ENCODE data around the gene CCDC106. TPM values are rescaled to one million over a fixed set of nuclear protein-coding genes. Genes with fewer than 3 reads are reported as not detected.

The CCDC106 gene
- total and polyA plus RNA-seq, 2 of the 4 experiments (the other 2 are of a cell fraction) = 2.3 to 13.6 TPM

DNA sequence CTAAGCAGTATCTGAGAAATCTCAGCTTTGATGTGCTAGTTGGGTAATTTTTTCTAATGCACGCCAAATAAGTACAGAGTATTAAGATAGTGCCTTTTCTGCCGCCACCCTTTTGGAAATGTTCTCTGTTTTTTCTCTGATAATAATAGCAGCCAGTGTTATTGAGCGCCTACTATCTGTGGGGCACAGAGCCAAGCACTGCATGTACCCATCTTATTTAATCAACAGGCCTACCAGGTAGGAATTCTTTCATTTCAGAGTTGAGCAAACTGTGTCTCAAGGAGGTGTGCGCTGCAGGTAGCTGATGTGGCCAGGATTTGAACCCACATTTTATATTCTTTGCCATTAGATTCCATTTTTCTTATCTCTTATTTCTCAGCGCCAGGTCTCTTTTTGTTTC lies 28.4 kb downstream of the CCDC106 start:
- in situ Hi-C loops (cut with MboI; ENCODE audit: low sequenced_read_pairs) = loop anchor here (25.0 kb wide), 1 partner anchor 461 kb away; the partner anchor contains the start of gene ZNF444
- no peak overlapping the region for H4K8ac ChIP-seq (ENCODE audit: low read depth in 2 of 2, low read length in 2 of 2)

More for the DNA sequence above, 28.4 kb downstream of the CCDC106 start:
- peaks cover 13 to 64% of the 10 kb centered on the region in 2 experiments for H3K79me1 ChIP-seq (ENCODE audit: low read depth in 1 of 2, low read length in 2 of 2)
- H3K23ac ChIP-seq (ENCODE audit: low read depth, low read length) = no peak overlapping the region
- no peak overlapping the region for H3K14ac ChIP-seq (replicated peaks; ENCODE audit: low read depth, low read length)
- peaks cover 10% of the 10 kb centered on the region for H3K4me1 ChIP-seq (ENCODE audit: control insufficient read depth, insufficient read depth, low read length)
- H3K36me3 ChIP-seq (ENCODE audit: control insufficient read depth, insufficient read depth, low read length) = peaks cover 37% of the 10 kb centered on the region
- H2BK120ac ChIP-seq (ENCODE audit: low read depth, low read length) = no peak overlapping the region
- no peak overlapping the region for H3K18ac ChIP-seq (ENCODE audit: low read depth, low read length)
- H2BK20ac ChIP-seq (ENCODE audit: low read depth, low read length) = no peak overlapping the region
- TF ChIP-seq POLR2A (IDR thresholded peaks at IDR 0.05; ENCODE audit: low read depth, low read length) = no peak
- TF ChIP-seq, protein P1, sequence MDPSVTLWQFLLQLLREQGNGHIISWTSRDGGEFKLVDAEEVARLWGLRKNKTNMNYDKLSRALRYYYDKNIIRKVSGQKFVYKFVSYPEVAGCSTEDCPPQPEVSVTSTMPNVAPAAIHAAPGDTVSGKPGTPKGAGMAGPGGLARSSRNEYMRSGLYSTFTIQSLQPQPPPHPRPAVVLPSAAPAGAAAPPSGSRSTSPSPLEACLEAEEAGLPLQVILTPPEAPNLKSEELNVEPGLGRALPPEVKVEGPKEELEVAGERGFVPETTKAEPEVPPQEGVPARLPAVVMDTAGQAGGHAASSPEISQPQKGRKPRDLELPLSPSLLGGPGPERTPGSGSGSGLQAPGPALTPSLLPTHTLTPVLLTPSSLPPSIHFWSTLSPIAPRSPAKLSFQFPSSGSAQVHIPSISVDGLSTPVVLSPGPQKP (IDR thresholded peaks at IDR 0.05; ENCODE audit: borderline replicate concordance, low read depth, low read length) = no peak
- TF ChIP-seq, protein P2, sequence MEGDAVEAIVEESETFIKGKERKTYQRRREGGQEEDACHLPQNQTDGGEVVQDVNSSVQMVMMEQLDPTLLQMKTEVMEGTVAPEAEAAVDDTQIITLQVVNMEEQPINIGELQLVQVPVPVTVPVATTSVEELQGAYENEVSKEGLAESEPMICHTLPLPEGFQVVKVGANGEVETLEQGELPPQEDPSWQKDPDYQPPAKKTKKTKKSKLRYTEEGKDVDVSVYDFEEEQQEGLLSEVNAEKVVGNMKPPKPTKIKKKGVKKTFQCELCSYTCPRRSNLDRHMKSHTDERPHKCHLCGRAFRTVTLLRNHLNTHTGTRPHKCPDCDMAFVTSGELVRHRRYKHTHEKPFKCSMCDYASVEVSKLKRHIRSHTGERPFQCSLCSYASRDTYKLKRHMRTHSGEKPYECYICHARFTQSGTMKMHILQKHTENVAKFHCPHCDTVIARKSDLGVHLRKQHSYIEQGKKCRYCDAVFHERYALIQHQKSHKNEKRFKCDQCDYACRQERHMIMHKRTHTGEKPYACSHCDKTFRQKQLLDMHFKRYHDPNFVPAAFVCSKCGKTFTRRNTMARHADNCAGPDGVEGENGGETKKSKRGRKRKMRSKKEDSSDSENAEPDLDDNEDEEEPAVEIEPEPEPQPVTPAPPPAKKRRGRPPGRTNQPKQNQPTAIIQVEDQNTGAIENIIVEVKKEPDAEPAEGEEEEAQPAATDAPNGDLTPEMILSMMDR (conservative IDR thresholded peaks at IDR 0.05; ENCODE audit: low read depth, low read length) = peak; percentile 19; the same call in 1 of the 2 replicates
- TF ChIP-seq, protein P3, sequence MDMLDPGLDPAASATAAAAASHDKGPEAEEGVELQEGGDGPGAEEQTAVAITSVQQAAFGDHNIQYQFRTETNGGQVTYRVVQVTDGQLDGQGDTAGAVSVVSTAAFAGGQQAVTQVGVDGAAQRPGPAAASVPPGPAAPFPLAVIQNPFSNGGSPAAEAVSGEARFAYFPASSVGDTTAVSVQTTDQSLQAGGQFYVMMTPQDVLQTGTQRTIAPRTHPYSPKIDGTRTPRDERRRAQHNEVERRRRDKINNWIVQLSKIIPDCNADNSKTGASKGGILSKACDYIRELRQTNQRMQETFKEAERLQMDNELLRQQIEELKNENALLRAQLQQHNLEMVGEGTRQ (IDR thresholded peaks at IDR 0.05; ENCODE audit: low read depth, low read length) = no peak
- no peak for TF ChIP-seq BHLHE40 (IDR thresholded peaks at IDR 0.05; ENCODE audit: low read depth, low read length)
- no peak for TF ChIP-seq CEBPB (IDR thresholded peaks at IDR 0.05; ENCODE audit: low read depth, low read length)
- TF ChIP-seq NFE2L2 (IDR thresholded peaks at IDR 0.05; ENCODE audit: low read depth, low read length) = no peak
- no peak overlapping the region for H3K56ac ChIP-seq (ENCODE audit: extremely low read depth, insufficient read depth, low read length)
- dilution Hi-C loops (cut with HindIII; ENCODE audit: low sequenced_read_pairs, unreplicated experiment) (no loop called here), intact Hi-C loops (cut with micrococcal nuclease) (no loop called here)
- no peak overlapping the region for H2AK5ac ChIP-seq (ENCODE audit: low read depth, low read length)
- peaks cover 63% of the 10 kb centered on the region for H4K20me1 ChIP-seq (ENCODE audit: insufficient read depth, low read length)
- ATAC-seq (ENCODE audit: low read depth) (no peak), DNase-seq (peak; percentile 13)
- peak overlapping the region; percentile 34 for H3K9ac ChIP-seq (ENCODE audit: low read depth, low read length)
- BruUV-seq (replicated peaks) = no TSS peak
- H3K27me3 ChIP-seq (ENCODE audit: control insufficient read depth, insufficient read depth, low read length) = no peaks in the 10 kb centered on the region
- no peak overlapping the region for H2AK9ac ChIP-seq (replicated peaks; ENCODE audit: low read depth, low read length, poor library complexity)
- H3K27ac ChIP-seq (ENCODE audit: insufficient read depth, low read length) = no peak overlapping the region
- no peak overlapping the region for H4K5ac ChIP-seq (ENCODE audit: low read depth, low read length)
- no peaks in the 10 kb centered on the region for H3K9me3 ChIP-seq (ENCODE audit: control insufficient read depth, insufficient read depth, low read length)
- H3K4me3 ChIP-seq (ENCODE audit: insufficient read depth, low read depth, low read length) = 0 out of 2 replicates have a peak overlapping the region, but pooled peaks have one; percentile 4
- ChIA-PET POLR2A (ENCODE audit: unreplicated experiment) (no interaction called here), CTCF (no interaction called here)
- peaks cover 3% of the 10 kb centered on the region; the same call in 1 of the 2 replicates for H3K9me1 ChIP-seq (ENCODE audit: insufficient read depth, low read length)
- WGBS, 2 experiments (ENCODE audit: extremely low coverage in 2 of 2, insufficient read length in 1 of 2) = 81% methylated on average over 2 of the region's 5 CpGs; no CpG with 5 or more reads in 1 of the 2 experiments
- no peak overlapping the region for H4K91ac ChIP-seq (ENCODE audit: insufficient read depth, low read depth, low read length)
- no peak overlapping the region for H2BK15ac ChIP-seq (ENCODE audit: low read depth, low read length)
- no peak overlapping the region for H2BK5ac ChIP-seq (ENCODE audit: low read depth, low read length, poor library complexity, severe bottlenecking)
- no peak overlapping the region for H2AFZ ChIP-seq (replicated peaks; ENCODE audit: low read length, poor library complexity)
- no peak overlapping the region for H3K4ac ChIP-seq (ENCODE audit: low read depth, low read length)
- H3K4me2 ChIP-seq (ENCODE audit: low read depth, low read length) = peak overlapping the region; percentile 96

All from IMR-90 (cell line).